K562 (cell line): ENCODE results near the gene LEMD3. TPM values are rescaled to one million over a fixed set of nuclear protein-coding genes. Genes with fewer than 3 reads are reported as not detected.
A peak's percentile ranks its signal among the peaks of the same experiment; 100 is the strongest.

Source experiments
- ELF1 ChIP-seq: fragments of 200-800 bp; sonication (Bioruptor generic); IDR thresholded peaks from 2 replicates; pipeline ENCODE4 v1.6.1; 2016; ENCODE audit warnings: missing genetic modification characterization, missing compliant biosample characterization
- EP400 ChIP-seq: fragments of 450-650 bp; IDR thresholded peaks from 2 replicates; pipeline ENCODE4 v1.6.1; 2017; ENCODE audit warnings: antibody characterized with exemption, mild to moderate bottlenecking, moderate library complexity
- MAZ ChIP-seq, 2 experiments: fragments of 450-650 bp in 1 of 2; sonication (generic) in 1 of 2; formaldehyde crosslinking; IDR thresholded peaks in 1 of 2; conservative IDR thresholded peaks in 1 of 2; 2 replicates each; pipeline versions ENCODE4 v1.4.0 to v1.5.0; 2020; ENCODE audit warnings: mild to moderate bottlenecking in 1 of 2, missing genetic modification reagents in 1 of 2
- PHB2 ChIP-seq: fragments of 450-650 bp; IDR thresholded peaks from 2 replicates; pipeline ENCODE4 v1.6.1; 2017; ENCODE audit warnings: low read depth
- PPARD ChIP-seq: fragments of 250-450 bp; sonication (Bioruptor Pico); IDR thresholded peaks from 2 replicates; pipeline ENCODE4 v1.8.0; 2022; ENCODE audit warnings: inconsistent platforms, mild to moderate bottlenecking, moderate library complexity
- RBFOX2 ChIP-seq: fragments of 200-400 bp; formaldehyde crosslinking; IDR thresholded peaks from 2 replicates; pipeline ENCODE4 v1.6.1; 2017; ENCODE audit warnings: low read depth, mild to moderate bottlenecking, low read length, moderate library complexity
- RBM22 ChIP-seq: fragments of 200-400 bp; formaldehyde crosslinking; IDR thresholded peaks from 2 replicates; pipeline ENCODE4 v1.6.1; 2018; ENCODE audit warnings: low read length, low read depth; ENCODE audit not compliant: poor library complexity, severe bottlenecking
- RCOR1 ChIP-seq, 2 experiments: IDR thresholded peaks; 2 replicates each; pipeline ENCODE4 v1.6.1; 2012; ENCODE audit warnings: low read depth in 2 of 2, low read length in 2 of 2, borderline replicate concordance in 1 of 2, improper control_type of control experiment in 1 of 2
- SMARCA5 ChIP-seq: fragments of 450-650 bp; IDR thresholded peaks from 2 replicates; pipeline ENCODE4 v1.6.1; 2016
- SRSF3 ChIP-seq: fragments of 200-400 bp; formaldehyde crosslinking; IDR thresholded peaks from 2 replicates; pipeline ENCODE4 v1.6.1; 2016; ENCODE audit warnings: mild to moderate bottlenecking, low read length, moderate library complexity; ENCODE audit not compliant: insufficient read depth
- STAT5A ChIP-seq: IDR thresholded peaks from 2 replicates; pipeline ENCODE4 v1.6.1; 2012; ENCODE audit warnings: low read length, inconsistent platforms, borderline replicate concordance
- SUPT5H ChIP-seq: fragments of 450-650 bp; IDR thresholded peaks from 2 replicates; pipeline ENCODE4 v1.6.1; 2016
- VEZF1 ChIP-seq: fragments of 200-800 bp; sonication (Bioruptor generic); IDR thresholded peaks from 2 replicates; pipeline ENCODE4 v1.6.1; 2017; ENCODE audit warnings: missing genetic modification characterization, missing compliant biosample characterization
- ZBTB40 ChIP-seq, 2 experiments: fragments of 450-650 bp in 1 of 2; sonication (generic) in 1 of 2; formaldehyde crosslinking in 1 of 2; IDR thresholded peaks; 2 replicates each; pipeline versions ENCODE4 v1.7.1 to v1.9.0; 2016 to 2022; ENCODE audit warnings: inconsistent platforms in 1 of 2, mild to moderate bottlenecking in 1 of 2, missing genetic modification reagents in 1 of 2
- ZNF354B ChIP-seq: fragments of 250-450 bp; sonication (Bioruptor Pico); IDR thresholded peaks from 2 replicates; pipeline ENCODE4 v1.4.0; 2020
- ZNF561 ChIP-seq: fragments of 450-650 bp; formaldehyde crosslinking; conservative IDR thresholded peaks from 2 replicates; pipeline ENCODE4 v1.4.0; 2020; ENCODE audit warnings: mild to moderate bottlenecking, moderate library complexity
- polyA plus RNA-seq, 8 experiments: library from polyadenylated mRNA; depleted of rRNA in 4 of 8; stranded (reverse) in 5 of 8; unstranded in 3 of 8; fragments of >200 nt; fragmentation: Nextera tagmentation in 2 of 8; fragmentation: Illumina TruSeq in 1 of 8; extraction: Ambion mirVana in 2 of 8; extraction: Trizol in 1 of 8; gene quantifications; 2 replicates each; pipeline versions ENCODE4 v1.2.1 to v1.2.3, GENCODE V29; 2011 to 2014; ENCODE audit warnings: inconsistent platforms in 1 of 8, missing spikeins in 1 of 8
- total RNA-seq, 7 experiments: library from RNA; depleted of rRNA in 6 of 7; stranded (reverse); fragments of >200 nt in 6 of 7; fragmentation: Illumina TruSeq in 2 of 7; extraction: Trizol in 2 of 7; gene quantifications; 2 replicates each; pipeline versions ENCODE4 v1.2.1 to v1.2.3, GENCODE V29; 2011 to 2021; ENCODE audit warnings: low replicate concordance in 1 of 7

The LEMD3 gene
- total and polyA plus RNA-seq, 9 of the 15 experiments (the other 6 are each of a cell fraction or from before 2014, with no cell fraction given), result 6.8 to 37.4 (median 17.2) TPM

GRCh38 chr12:65169320-65170208 is at the start of gene LEMD3 (continued):
- TF ChIP-seq RBFOX2 (peak; percentile 96), ELF1 (tag) (peak; percentile 50; the same call in 1 of the 2 replicates), VEZF1 (CRISPR knock-in tag) (no peak), EP400 (peak; percentile 85), MAZ (CRISPR knock-in tag; conservative IDR thresholded peaks at IDR 0.05 in 1 of 2, IDR thresholded peaks at IDR 0.05 in 1 of 2) (peak in 1 of 2 experiments; percentile 74; a peak in 3 of 4 replicates), RCOR1 (IDR thresholded peaks at IDR 0.05; ENCODE audit: borderline replicate concordance in 1 of 2, low read depth in 2 of 2, low read length in 2 of 2) (peak in 1 of 2 experiments; percentile 41; a peak in 1 of 4 replicates), STAT5A (no peak), ZNF354B (CRISPR knock-in tag) (no peak), PPARD (no peak), RBM22 (peak; percentile 16), ZBTB40 (IDR thresholded peaks at IDR 0.05) (peak; percentile 83), ZBTB40 (CRISPR knock-in tag; IDR thresholded peaks at IDR 0.05) (peak; percentile 49; the same call in 1 of the 2 replicates), SRSF3 (peak; percentile 52; the same call in 1 of the 2 replicates), ZNF561 (CRISPR knock-in tag) (no peak), SUPT5H (peak; percentile 89), PHB2 (no peak), SMARCA5 (no peak)
